Gastroesophageal sphincter (tissue), 4 donors: ENCODE data around the gene TFF2. TPM values are rescaled to one million over a fixed set of nuclear protein-coding genes. Genes with fewer than 3 reads are reported as not detected.

Source experiments
- ATAC-seq: fragments of 150-250 bp; one replicate; pipeline ENCODE4 v1.9.1; 2016; ENCODE audit warnings: mild to moderate bottlenecking, moderate library complexity
- H3K27ac ChIP-seq, 4 donors: fragments of 200-600 bp; sonication (generic) in 3 of 4; 1 replicate in 3 of 4; 2 replicates in 1 of 4; pipeline ENCODE4 v1.5.1; 2016 to 2019
- H3K27me3 ChIP-seq: fragments of 200-600 bp; sonication (generic); one replicate; pipeline ENCODE4 v1.5.1; 2019
- H3K36me3 ChIP-seq, 2 donors: fragments of 200-600 bp; sonication (generic); one replicate each; pipeline ENCODE4 v1.5.1; 2019; ENCODE audit warnings: control low read depth in 1 of 2
- H3K4me1 ChIP-seq, 3 donors: fragments of 200-600 bp; sonication (generic); 1 replicate in 2 of 3; 2 replicates in 1 of 3; pipeline ENCODE4 v1.5.1; 2016 to 2019; ENCODE audit warnings: control low read depth in 2 of 3
- H3K4me3 ChIP-seq, 2 donors: fragments of 200-600 bp; sonication (generic); one replicate each; pipeline ENCODE4 v1.5.1; 2019; ENCODE audit warnings: mild to moderate bottlenecking in 1 of 2, moderate library complexity in 1 of 2
- H3K9me3 ChIP-seq, 3 donors: fragments of 200-600 bp; sonication (generic); one replicate each; pipeline ENCODE4 v1.5.1; 2017 to 2019; ENCODE audit warnings: control low read depth in 2 of 3
- CTCF ChIP-seq, 4 experiments: fragments of 200-600 bp in 2 of 4; fragments of 450-650 bp in 2 of 4; sonication (generic) in 1 of 4; IDR thresholded peaks; one replicate each; pipeline ENCODE4 v1.5.1; 2017 to 2019; ENCODE audit warnings: antibody characterized with exemption in 4 of 4, mild to moderate bottlenecking in 2 of 4, moderate library complexity in 2 of 4
- EP300 ChIP-seq: sonication (generic); formaldehyde crosslinking; IDR thresholded peaks from one replicate; pipeline ENCODE4 v1.6.1; 2017; ENCODE audit warnings: antibody characterized with exemption, mild to moderate bottlenecking
- POLR2A ChIP-seq, 2 donors: fragments of 450-650 bp; IDR thresholded peaks; one replicate each; pipeline ENCODE4 v1.6.1; 2017; ENCODE audit warnings: antibody characterized with exemption in 2 of 2, mild to moderate bottlenecking in 2 of 2, moderate library complexity in 1 of 2
- POLR2AphosphoS5 ChIP-seq: sonication (generic); formaldehyde crosslinking; IDR thresholded peaks from one replicate; pipeline ENCODE4 v1.6.1; 2017; ENCODE audit warnings: antibody characterized with exemption
- WGBS, 2 donors: methylation state at CpG; one replicate each; pipeline ENCODE4 v1.1.5; 2018; ENCODE audit warnings: low coverage in 1 of 2; 5-methylcytosine and 5-hydroxymethylcytosine counted together
- total RNA-seq, 4 donors: library from RNA; depleted of rRNA; stranded (reverse); fragments of >200 nt; gene quantifications; one replicate each; pipeline ENCODE4 v1.1.0, GENCODE V29; 2016

Gene TFF2
- total RNA-seq, 4 donors from 2014 or later = not detected

GRCh38 chr21:42341776-42342542, 8.8 kb downstream of the TFF2 start:
- TF ChIP-seq EP300 (no peak), POLR2AphosphoS5 (no peak), CTCF (IDR thresholded peaks at IDR 0.05) (no peak), POLR2A (IDR thresholded peaks at IDR 0.05) (no peak)

GRCh38 chr21:42340187-42341050, 10.4 kb downstream of the TFF2 start:
- Histone ChIP-seq H3K4me3 (no peak overlapping the region), H3K36me3 (no peaks in the 10 kb centered on the region), H3K9me3 (no peaks in the 10 kb centered on the region), H3K27ac (no peak overlapping the region), H3K27me3 (peaks cover 6% of the 10 kb centered on the region), H3K4me1 (peaks cover 0 to 13% (median 0%) of the 10 kb centered on the region in 3 donors)
- no peak for TF ChIP-seq EP300
- no peak for TF ChIP-seq POLR2AphosphoS5
- TF ChIP-seq POLR2A (IDR thresholded peaks at IDR 0.05) = no peak
- no peak for TF ChIP-seq CTCF (IDR thresholded peaks at IDR 0.05)
- no peak for ATAC-seq
- 43 to 83% methylated on average over 4 to 22 of the region's 24 CpGs for WGBS, 2 donors

More at GRCh38 chr21:42341776-42342542, 8.8 kb downstream of the TFF2 start:
- Histone ChIP-seq H3K4me3 (no peak overlapping the region), H3K36me3 (no peaks in the 10 kb centered on the region), H3K27me3 (peaks cover 5% of the 10 kb centered on the region), H3K4me1 (peaks cover 0 to 13% (median 0%) of the 10 kb centered on the region in 3 donors), H3K27ac (no peak overlapping the region), H3K9me3 (no peaks in the 10 kb centered on the region)
- no peak for ATAC-seq
- WGBS, 2 donors = 86 to 100% methylated on average over 6 to 15 of the region's 15 CpGs

- H3K4me3 ChIP-seq = no peak overlapping the region
- no peaks in the 10 kb centered on the region for H3K36me3 ChIP-seq
- H3K9me3 ChIP-seq = no peaks in the 10 kb centered on the region
- H3K27ac ChIP-seq = no peak overlapping the region
- peaks cover 20% of the 10 kb centered on the region for H3K27me3 ChIP-seq
- H3K4me1 ChIP-seq = peaks cover 0 to 13% (median 0%) of the 10 kb centered on the region in 3 donors
- 91 to 96% methylated on average over 8 to 10 of the region's 17 CpGs for WGBS, 2 donors
- no peak for ATAC-seq
- no peak for TF ChIP-seq POLR2A (IDR thresholded peaks at IDR 0.05)
These were observed 11.8 kb downstream of the TFF2 start for GRCh38 chr21:42338729-42339715.

- Histone ChIP-seq H3K27ac (peak overlapping the region in 1 of 4 donors; percentile 31), H3K27me3 (peaks cover 30% of the 10 kb centered on the region), H3K4me1 (peaks cover 0 to 13% (median 0%) of the 10 kb centered on the region in 3 donors), H3K4me3 (no peak overlapping the region), H3K36me3 (no peaks in the 10 kb centered on the region), H3K9me3 (no peaks in the 10 kb centered on the region)
- no peak for TF ChIP-seq EP300
- no peak for TF ChIP-seq POLR2AphosphoS5
- TF ChIP-seq POLR2A (IDR thresholded peaks at IDR 0.05) = no peak
- TF ChIP-seq CTCF (IDR thresholded peaks at IDR 0.05) = peak in 3 of 4 experiments; percentile 49 to 75 (median 60)
- WGBS, 2 donors = 13 to 36% methylated on average over 8 of the region's 23 CpGs
- peak; percentile 73 for ATAC-seq
These were observed 12.7 kb downstream of the TFF2 start for GRCh38 chr21:42337830-42338728.
